Fibroblast of lung (primary cell): ENCODE results near the gene GRAP2.

Experiments
- EZH2 ChIP-seq: IDR thresholded peaks from 2 replicates; pipeline ENCODE4 v1.5.1; 2012; ENCODE audit warnings: low read length, control low read depth, mild to moderate bottlenecking; ENCODE audit errors: missing control alignments
- TF ChIP-seq, protein P1 (sequence below), 2 donors: IDR thresholded peaks in 1 of 2; conservative IDR thresholded peaks in 1 of 2; 1 replicate in 1 of 2; 2 replicates in 1 of 2; pipeline ENCODE4 v1.5.1; 2011 to 2012; ENCODE audit warnings: low read length in 2 of 2, control low read depth in 1 of 2, inconsistent platforms in 1 of 2, low read depth in 1 of 2, mild to moderate bottlenecking in 1 of 2

DNA sequence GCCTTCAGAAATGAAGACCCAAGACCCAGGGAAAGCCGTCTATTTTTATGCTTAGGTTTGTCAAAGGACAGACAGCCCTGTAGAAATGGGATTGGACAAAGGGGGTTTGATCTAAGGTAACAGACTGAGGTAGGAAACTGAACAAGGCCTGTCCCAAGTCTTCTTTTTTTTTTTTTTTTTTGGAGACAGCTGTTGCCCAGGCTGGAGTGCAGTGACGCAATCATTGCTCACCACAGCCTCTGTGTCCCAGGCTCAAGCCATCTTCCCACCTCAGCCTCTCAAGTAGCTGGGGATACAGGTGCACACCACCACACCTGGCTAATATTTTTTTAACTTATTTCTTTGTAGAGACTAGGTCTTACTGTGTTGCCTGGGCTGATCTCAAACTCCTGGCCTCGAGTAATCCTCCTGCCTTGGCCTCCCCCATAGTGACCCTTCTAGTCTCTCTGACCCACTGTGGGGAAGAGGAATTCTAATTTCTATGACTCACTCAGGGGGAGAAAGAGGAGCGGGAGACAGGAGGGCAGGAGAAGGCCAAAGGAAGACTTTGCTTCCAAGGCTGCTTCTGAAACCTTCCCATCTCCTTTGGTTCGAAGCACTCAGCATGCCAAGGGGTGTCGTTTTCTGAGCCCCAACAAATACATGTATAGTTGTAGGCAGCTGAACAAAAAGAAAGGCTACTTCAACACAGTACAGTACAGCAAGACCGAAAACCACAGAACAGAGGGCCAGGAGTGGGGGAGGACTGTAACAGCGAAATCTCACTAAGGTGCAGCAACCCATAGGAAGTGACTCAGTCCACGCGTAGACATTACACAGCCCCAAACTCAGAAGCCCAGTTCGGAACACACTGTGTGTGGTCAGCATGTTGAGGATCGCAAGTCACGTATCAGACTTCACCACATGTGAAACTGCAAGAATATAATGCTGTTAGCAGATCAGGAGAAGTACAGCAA lies 60.2 kb downstream of the GRAP2 start:
- TF ChIP-seq, protein P1, sequence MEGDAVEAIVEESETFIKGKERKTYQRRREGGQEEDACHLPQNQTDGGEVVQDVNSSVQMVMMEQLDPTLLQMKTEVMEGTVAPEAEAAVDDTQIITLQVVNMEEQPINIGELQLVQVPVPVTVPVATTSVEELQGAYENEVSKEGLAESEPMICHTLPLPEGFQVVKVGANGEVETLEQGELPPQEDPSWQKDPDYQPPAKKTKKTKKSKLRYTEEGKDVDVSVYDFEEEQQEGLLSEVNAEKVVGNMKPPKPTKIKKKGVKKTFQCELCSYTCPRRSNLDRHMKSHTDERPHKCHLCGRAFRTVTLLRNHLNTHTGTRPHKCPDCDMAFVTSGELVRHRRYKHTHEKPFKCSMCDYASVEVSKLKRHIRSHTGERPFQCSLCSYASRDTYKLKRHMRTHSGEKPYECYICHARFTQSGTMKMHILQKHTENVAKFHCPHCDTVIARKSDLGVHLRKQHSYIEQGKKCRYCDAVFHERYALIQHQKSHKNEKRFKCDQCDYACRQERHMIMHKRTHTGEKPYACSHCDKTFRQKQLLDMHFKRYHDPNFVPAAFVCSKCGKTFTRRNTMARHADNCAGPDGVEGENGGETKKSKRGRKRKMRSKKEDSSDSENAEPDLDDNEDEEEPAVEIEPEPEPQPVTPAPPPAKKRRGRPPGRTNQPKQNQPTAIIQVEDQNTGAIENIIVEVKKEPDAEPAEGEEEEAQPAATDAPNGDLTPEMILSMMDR (conservative IDR thresholded peaks at IDR 0.05 in 1 of 2, IDR thresholded peaks at IDR 0.05 in 1 of 2; ENCODE audit: low read depth in 1 of 2, low read length in 2 of 2), result no peak
- TF ChIP-seq EZH2, result no peak
